Nephron (organoid): ENCODE data around the gene ST3GAL2.
A peak's percentile ranks its signal among the peaks of the same experiment; 100 is the strongest.

Experiments
- H3K27ac Mint-ChIP-seq, 3 experiments: 2 replicates each; pipeline ENCODE4 v1.8.0; 2020; ENCODE audit warnings: mixed read lengths in 3 of 3, mild to moderate bottlenecking in 2 of 3, moderate library complexity in 1 of 3
- H3K27me3 Mint-ChIP-seq: 2 replicates; pipeline ENCODE4 v1.8.0; 2021; ENCODE audit warnings: low read depth, mild to moderate bottlenecking, moderate library complexity, mixed read lengths
- H3K36me3 Mint-ChIP-seq: 2 replicates; pipeline ENCODE4 v1.8.0; 2020; ENCODE audit warnings: low read depth, mixed read lengths
- H3K4me1 Mint-ChIP-seq: 2 replicates; pipeline ENCODE4 v1.8.0; 2020; ENCODE audit warnings: mixed read lengths
- H3K4me3 Mint-ChIP-seq, 3 experiments: 2 replicates each; pipeline ENCODE4 v1.8.0; 2020; ENCODE audit warnings: mild to moderate bottlenecking in 3 of 3, mixed read lengths in 3 of 3, moderate library complexity in 2 of 3
- H3K9me3 Mint-ChIP-seq: 2 replicates; pipeline ENCODE4 v1.8.0; 2020; ENCODE audit warnings: mixed read lengths
- CTCF ChIP-seq, 3 experiments: fragments of 200-600 bp; sonication (generic); IDR thresholded peaks; one replicate each; pipeline ENCODE4 v1.5.0; 2021; ENCODE audit warnings: antibody characterized with exemption in 3 of 3; ENCODE audit not compliant: unreplicated experiment in 3 of 3

The ST3GAL2 gene

DNA sequence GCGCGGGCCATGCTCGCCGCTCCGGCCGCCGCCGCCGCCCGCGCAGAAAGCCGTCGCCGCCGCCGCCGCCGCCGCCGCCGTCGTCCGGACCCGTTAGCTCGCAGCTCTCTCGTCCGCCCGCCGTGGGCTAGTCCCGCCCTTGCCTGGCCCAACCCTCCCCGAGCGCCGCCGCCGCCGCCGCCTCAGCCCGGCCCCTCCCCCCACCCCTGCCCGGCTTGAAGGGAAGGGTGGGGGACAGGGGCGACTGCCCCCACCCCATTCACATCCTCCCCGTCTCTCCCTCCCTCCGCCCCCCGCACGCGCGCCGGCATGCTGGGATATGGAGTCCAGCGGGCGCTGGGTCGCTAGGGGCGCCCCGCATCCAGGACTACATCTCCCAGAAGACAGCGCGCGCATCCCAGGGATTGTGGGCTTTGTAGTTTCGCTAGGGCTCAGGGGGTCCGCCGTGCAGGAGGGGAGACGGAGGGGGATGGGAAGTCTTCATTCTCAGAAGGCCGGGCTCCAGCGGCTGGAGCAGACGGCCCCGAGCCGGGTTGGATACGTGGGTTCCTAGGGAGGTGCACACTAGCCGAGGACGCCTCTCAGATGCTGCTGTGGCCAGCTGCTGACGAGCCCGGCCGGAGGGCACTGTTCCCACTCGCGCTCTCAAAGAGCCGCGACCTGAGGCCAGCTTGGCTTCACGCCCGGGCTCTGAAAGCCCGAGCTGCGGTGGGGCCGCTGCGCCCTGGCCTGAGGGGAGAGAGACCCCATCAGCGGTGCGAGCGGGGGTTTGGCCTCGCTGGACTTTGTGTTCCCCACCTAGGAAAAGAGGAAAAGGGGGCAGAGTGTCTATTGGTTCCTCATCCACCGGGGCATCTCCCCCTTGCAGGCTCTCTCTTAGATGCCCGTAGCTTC is at the start of gene ST3GAL2:
Gene ST3GAL2 (minus strand): TSS at position 132 of the 894 bp plus-strand sequence. CDS start 40,570 bp downstream, outside the sequence.
- Mint-ChIP-seq H3K27ac (peak within 1 kb of the TSS; percentile 94 to 99 (median 95)), H3K9me3 (no peaks in the 10 kb centered on the region), H3K36me3 (peaks cover 7% of the 10 kb centered on the region), H3K27me3 (no peaks in the 10 kb centered on the region), H3K4me3 (peak within 1 kb of the TSS; percentile 95 to 98 (median 97)), H3K4me1 (peaks cover 28% of the 10 kb centered on the region)
- TF ChIP-seq CTCF (IDR thresholded peaks at IDR 0.05; ENCODE audit: unreplicated experiment in 3 of 3) = no peak

- Mint-ChIP-seq H3K9me3 (no peaks in the 10 kb centered on the region), H3K4me3 (no peak overlapping the region)
- TF ChIP-seq CTCF (IDR thresholded peaks at IDR 0.05; ENCODE audit: unreplicated experiment in 3 of 3) = no peak
Observed at GRCh38 chr16:70484867-70485266, 46.0 kb upstream of the ST3GAL2 start.

GRCh38 chr16:70483426-70483825 is 44.5 kb upstream of the ST3GAL2 start:
- H3K27ac Mint-ChIP-seq = no peak overlapping the region
- H3K4me1 Mint-ChIP-seq = no peaks in the 10 kb centered on the region
- H3K27me3 Mint-ChIP-seq = no peaks in the 10 kb centered on the region
- no peak for TF ChIP-seq CTCF (IDR thresholded peaks at IDR 0.05; ENCODE audit: unreplicated experiment in 3 of 3)
- H3K36me3 Mint-ChIP-seq = peaks cover 21% of the 10 kb centered on the region
- H3K4me3 Mint-ChIP-seq = no peak overlapping the region
- H3K9me3 Mint-ChIP-seq = no peaks in the 10 kb centered on the region

More at GRCh38 chr16:70484867-70485266, 46.0 kb upstream of the ST3GAL2 start:
- H3K27ac Mint-ChIP-seq = no peak overlapping the region
- no peaks in the 10 kb centered on the region for H3K4me1 Mint-ChIP-seq
- H3K36me3 Mint-ChIP-seq = peaks cover 24% of the 10 kb centered on the region
- H3K27me3 Mint-ChIP-seq = no peaks in the 10 kb centered on the region

DNA sequence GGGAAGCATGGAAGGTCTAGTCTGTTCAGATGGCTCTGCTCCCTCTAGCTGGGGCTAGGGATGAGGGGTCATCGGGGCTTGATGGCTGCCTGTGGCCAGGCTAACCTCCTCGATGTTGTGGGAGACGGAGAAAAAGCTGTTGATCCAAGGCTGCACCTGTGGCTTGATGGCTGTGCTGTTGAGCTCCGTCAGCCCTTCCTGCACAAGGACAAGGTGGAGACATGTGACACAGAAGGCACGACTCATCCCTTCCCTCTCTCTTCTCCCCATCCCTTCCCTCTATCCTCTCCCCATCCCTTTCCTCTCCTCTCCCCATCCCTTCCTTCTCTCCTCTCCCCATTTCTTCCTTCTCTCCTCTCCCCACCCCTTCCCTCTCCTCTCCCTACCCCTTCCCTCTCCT is 43.7 kb upstream of the ST3GAL2 start:
- H3K36me3 Mint-ChIP-seq = peaks cover 21% of the 10 kb centered on the region
- H3K4me3 Mint-ChIP-seq = no peak overlapping the region
- H3K27ac Mint-ChIP-seq = no peak overlapping the region
- no peak for TF ChIP-seq CTCF (IDR thresholded peaks at IDR 0.05; ENCODE audit: unreplicated experiment in 3 of 3)
- no peaks in the 10 kb centered on the region for H3K9me3 Mint-ChIP-seq
- H3K27me3 Mint-ChIP-seq = no peaks in the 10 kb centered on the region
- no peaks in the 10 kb centered on the region for H3K4me1 Mint-ChIP-seq

DNA sequence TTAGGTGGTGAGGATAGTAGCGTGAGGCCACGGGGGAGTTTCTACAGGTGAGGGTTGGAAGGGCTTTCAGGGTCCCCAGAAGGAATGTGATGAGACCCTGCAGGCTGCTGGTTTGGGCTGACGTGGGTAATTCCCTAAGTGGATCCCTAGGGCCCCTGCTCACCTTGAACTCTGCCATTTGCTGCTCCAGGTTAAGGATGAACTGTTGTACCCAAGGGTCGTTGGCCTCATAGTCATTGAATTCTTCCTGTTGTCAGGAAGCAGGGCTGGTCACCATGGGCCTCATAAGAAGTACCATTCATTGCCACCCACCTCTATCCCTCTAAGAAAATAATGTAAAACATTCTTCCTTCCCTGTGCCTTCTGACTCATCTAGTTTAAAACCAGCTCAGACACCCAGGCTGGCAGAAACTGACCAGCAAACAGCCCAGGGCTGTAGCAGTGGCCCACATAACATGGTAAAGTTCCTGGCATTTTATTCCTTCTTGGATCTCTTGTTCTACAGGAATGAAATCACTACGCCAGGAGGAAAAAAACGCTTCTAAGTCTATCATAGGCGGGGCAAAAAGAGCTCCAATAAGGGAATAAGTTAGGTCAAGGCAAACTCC is 43.1 kb upstream of the ST3GAL2 start:
- Mint-ChIP-seq H3K9me3 (no peaks in the 10 kb centered on the region), H3K4me3 (no peak overlapping the region), H3K27me3 (no peaks in the 10 kb centered on the region), H3K36me3 (peaks cover 21% of the 10 kb centered on the region), H3K27ac (no peak overlapping the region), H3K4me1 (no peaks in the 10 kb centered on the region)
- no peak for TF ChIP-seq CTCF (IDR thresholded peaks at IDR 0.05; ENCODE audit: unreplicated experiment in 3 of 3)
